Gastroesophageal sphincter (tissue), 3 donors: ENCODE data around the gene NODAL.

Source experiments
- CTCF ChIP-seq, 4 experiments: fragments of 200-600 bp in 2 of 4; fragments of 450-650 bp in 2 of 4; sonication (generic) in 1 of 4; IDR thresholded peaks; one replicate each; pipeline ENCODE4 v1.5.1; 2017 to 2019; ENCODE audit warnings: antibody characterized with exemption in 4 of 4, mild to moderate bottlenecking in 2 of 4, moderate library complexity in 2 of 4
- EP300 ChIP-seq: sonication (generic); formaldehyde crosslinking; IDR thresholded peaks from one replicate; pipeline ENCODE4 v1.6.1; 2017; ENCODE audit warnings: antibody characterized with exemption, mild to moderate bottlenecking
- POLR2AphosphoS5 ChIP-seq: sonication (generic); formaldehyde crosslinking; IDR thresholded peaks from one replicate; pipeline ENCODE4 v1.6.1; 2017; ENCODE audit warnings: antibody characterized with exemption

DNA sequence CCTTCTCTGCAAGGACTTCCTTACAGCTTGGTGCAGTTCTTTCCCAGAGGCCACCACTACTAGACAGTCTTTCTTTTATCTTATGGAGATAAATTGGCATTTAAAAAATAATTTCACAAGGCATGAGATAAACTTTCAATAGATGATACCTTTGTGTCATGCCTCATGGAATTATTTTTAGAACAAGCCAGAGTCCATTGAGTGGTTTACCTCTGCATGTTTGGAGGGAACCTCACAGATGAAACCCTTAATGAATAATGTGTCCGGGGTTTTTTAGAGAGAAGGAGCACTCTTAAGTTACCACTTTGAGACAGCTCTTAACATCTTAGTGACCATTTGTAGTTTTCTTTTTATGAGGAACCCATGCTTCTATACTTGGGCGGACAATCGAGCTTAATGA, 17.2 kb downstream of the NODAL start:
- TF ChIP-seq POLR2AphosphoS5 (no peak), CTCF (IDR thresholded peaks at IDR 0.05) (no peak), EP300 (no peak)
